HEK293 (cell line): Measurements from ENCODE around the gene AIFM3.
"Not testable (repeated sequence)": the region's sequence is repeated elsewhere in the genome, so short reads cannot be mapped to it uniquely, and the experiment has no call there.

Source experiments
- CTCF ChIA-PET: fragments of 350-600 bp; formaldehyde crosslinking; extraction: SDS; loops from one replicate; lab custom pipeline; 2021; ENCODE audit warnings: antibody characterized with exemption; lab: Yijun Ruan, JAX
- POLR2A ChIA-PET: fragments of 300-600 bp; formaldehyde crosslinking; extraction: SDS; loops from one replicate; lab custom pipeline; 2020; ENCODE audit warnings: antibody characterized with exemption, inconsistent platforms; lab: Yijun Ruan, JAX
- H3K27ac ChIP-seq: fragments of 200-500 bp; sonication (Bioruptor generic); 2 replicates; pipeline ENCODE4 v1.5.1; 2014; ENCODE audit warnings: low read depth, low read length, control low read depth, inconsistent platforms; ENCODE audit errors: extremely low read depth
- H3K36me3 ChIP-seq, 2 experiments: fragments of 200-500 bp in 1 of 2; sonication (Bioruptor generic) in 1 of 2; 1 replicate in 1 of 2; 2 replicates in 1 of 2; pipeline ENCODE4 v1.5.1; 2014 to 2017; ENCODE audit warnings: inconsistent platforms in 2 of 2, low read length in 2 of 2; ENCODE audit not compliant: control insufficient read depth in 2 of 2, insufficient read depth in 1 of 2
- H3K4me1 ChIP-seq: fragments of 200-500 bp; sonication (Bioruptor generic); 2 replicates; pipeline ENCODE4 v1.5.1; 2014; ENCODE audit warnings: mild to moderate bottlenecking, low read length, inconsistent platforms; ENCODE audit not compliant: control insufficient read depth, insufficient read depth
- H3K4me3 ChIP-seq: 2 replicates; pipeline ENCODE4 v1.5.1; 2011; ENCODE audit warnings: low read depth, mild to moderate bottlenecking, control low read depth, low read length, moderate library complexity
- H3K9me3 ChIP-seq: fragments of 200-500 bp; sonication (Bioruptor generic); 2 replicates; pipeline ENCODE4 v1.5.1; 2014; ENCODE audit warnings: low read depth, low read length, inconsistent platforms; ENCODE audit not compliant: control insufficient read depth, insufficient read depth
- GLI2 ChIP-seq: fragments of 450-650 bp; formaldehyde crosslinking; IDR thresholded peaks from 2 replicates; pipeline ENCODE4; 2017; ENCODE audit warnings: missing biosample characterization, missing genetic modification characterization, low read depth, borderline replicate concordance
- GLIS2 ChIP-seq: fragments of 450-650 bp; formaldehyde crosslinking; IDR thresholded peaks from 2 replicates; pipeline ENCODE4 v1.5.1; 2016; ENCODE audit warnings: missing biosample characterization, missing genetic modification characterization
- KLF1 ChIP-seq: fragments of 450-650 bp; formaldehyde crosslinking; IDR thresholded peaks from 2 replicates; pipeline ENCODE4 v1.5.1; 2016; ENCODE audit warnings: missing biosample characterization, missing genetic modification characterization
- KLF10 ChIP-seq: fragments of 450-650 bp; IDR thresholded peaks from 2 replicates; pipeline ENCODE4 v1.5.1; 2018; ENCODE audit warnings: missing biosample characterization, mild to moderate bottlenecking, missing genetic modification characterization
- SALL2 ChIP-seq: fragments of 450-650 bp; formaldehyde crosslinking; IDR thresholded peaks from 2 replicates; pipeline ENCODE4 v1.5.0; 2017; ENCODE audit warnings: missing biosample characterization, mild to moderate bottlenecking, missing genetic modification characterization, borderline replicate concordance
- SP2 ChIP-seq: fragments of 450-650 bp; formaldehyde crosslinking; IDR thresholded peaks from 2 replicates; pipeline ENCODE4 v1.5.1; 2016; ENCODE audit warnings: missing biosample characterization, missing genetic modification characterization
- ZBTB20 ChIP-seq: fragments of 450-650 bp; formaldehyde crosslinking; IDR thresholded peaks from 2 replicates; pipeline ENCODE4 v1.5.1; 2016; ENCODE audit warnings: missing biosample characterization, missing genetic modification characterization
- ZNF157 ChIP-seq: fragments of 450-650 bp; formaldehyde crosslinking; IDR thresholded peaks from 2 replicates; pipeline ENCODE4 v1.5.1; 2016; ENCODE audit warnings: missing biosample characterization, missing genetic modification characterization
- ZNF548 ChIP-seq: fragments of 450-650 bp; formaldehyde crosslinking; IDR thresholded peaks from 2 replicates; pipeline ENCODE4 v1.5.1; 2016; ENCODE audit warnings: missing biosample characterization, missing genetic modification characterization
- ZNF600 ChIP-seq: fragments of 450-650 bp; formaldehyde crosslinking; IDR thresholded peaks from 2 replicates; pipeline ENCODE4 v1.5.1; 2016; ENCODE audit warnings: missing biosample characterization, missing genetic modification characterization
- ZNF658 ChIP-seq: fragments of 450-650 bp; formaldehyde crosslinking; IDR thresholded peaks from 2 replicates; pipeline ENCODE4; 2016; ENCODE audit warnings: missing biosample characterization, missing genetic modification characterization
- ZNF670 ChIP-seq: fragments of 450-650 bp; formaldehyde crosslinking; IDR thresholded peaks from 2 replicates; pipeline ENCODE4 v1.5.1; 2016; ENCODE audit warnings: missing biosample characterization, missing genetic modification characterization, low read depth
- ZNF777 ChIP-seq: fragments of 450-650 bp; formaldehyde crosslinking; IDR thresholded peaks from 2 replicates; pipeline ENCODE4 v1.5.1; 2017; ENCODE audit warnings: missing biosample characterization, missing genetic modification characterization, borderline replicate concordance
- ZNF792 ChIP-seq: fragments of 450-650 bp; formaldehyde crosslinking; IDR thresholded peaks from 2 replicates; pipeline ENCODE4 v1.5.1; 2016; ENCODE audit warnings: missing biosample characterization, missing genetic modification characterization
- ZSCAN23 ChIP-seq: fragments of 450-650 bp; formaldehyde crosslinking; IDR thresholded peaks from 2 replicates; pipeline ENCODE4 v1.5.1; 2016; ENCODE audit warnings: missing biosample characterization, missing genetic modification characterization
- ZXDB ChIP-seq: fragments of 450-650 bp; formaldehyde crosslinking; IDR thresholded peaks from 2 replicates; pipeline ENCODE4 v1.5.1; 2016; ENCODE audit warnings: missing biosample characterization, missing genetic modification characterization
- TF ChIP-seq, protein P1 (sequence below): fragments of 450-650 bp; formaldehyde crosslinking; IDR thresholded peaks from 2 replicates; pipeline ENCODE4 v1.5.1; 2016; ENCODE audit warnings: missing biosample characterization, missing genetic modification characterization
- TF ChIP-seq, protein P2 (sequence below): fragments of 450-650 bp; formaldehyde crosslinking; optimal IDR thresholded peaks from 2 replicates; pipeline ENCODE3; 2016; ENCODE audit warnings: missing biosample characterization, mild to moderate bottlenecking, missing genetic modification characterization
- TF ChIP-seq, protein P3 (sequence below): fragments of 450-650 bp; formaldehyde crosslinking; IDR thresholded peaks from 2 replicates; pipeline ENCODE4 v1.5.1; 2017; ENCODE audit warnings: missing biosample characterization, missing genetic modification characterization

AIFM3 gene

DNA sequence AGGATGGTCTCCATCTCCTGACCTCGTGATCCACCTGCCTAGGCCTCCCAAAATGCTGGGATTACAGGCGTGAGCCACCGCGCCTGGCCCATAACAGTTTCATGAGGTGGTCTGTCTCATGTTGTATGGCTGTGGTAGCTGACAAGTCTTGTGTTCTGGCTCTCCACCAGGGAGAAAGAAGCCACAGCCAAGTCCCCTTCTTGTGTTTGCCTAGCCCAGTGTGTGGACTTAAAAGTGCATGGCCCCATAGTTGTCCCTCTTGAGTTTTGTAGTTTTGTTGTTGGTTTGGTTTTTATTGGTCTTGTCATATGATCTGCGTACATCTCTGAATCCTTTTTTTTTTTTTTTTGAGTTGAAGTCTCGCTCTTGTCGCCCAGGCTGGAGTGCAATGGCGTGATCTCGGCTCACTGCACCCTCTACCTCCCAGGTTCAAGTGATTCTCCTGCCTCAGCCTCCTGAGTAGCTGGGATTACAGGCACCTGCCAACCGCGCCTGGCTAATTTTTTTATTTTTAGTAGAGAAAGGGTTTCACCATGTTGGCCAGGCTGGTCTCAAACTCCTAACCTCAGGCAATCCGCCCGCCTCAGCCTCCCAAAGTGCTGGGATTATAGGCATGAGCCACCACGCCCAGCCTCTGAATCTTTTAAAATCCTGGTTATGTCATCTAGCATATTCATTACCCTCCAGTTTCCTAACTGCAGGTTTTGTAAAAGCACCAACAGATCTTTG, 27.4 kb upstream of the AIFM3 start:
- TF ChIP-seq ZXDB (tag by site-specific recombination) (0 out of 2 replicates have a peak, but pooled peaks have one; percentile 17), KLF1 (tag by site-specific recombination) (peak; percentile 62; the same call in 1 of the 2 replicates), ZNF600 (peak; percentile 42)
- POLR2A ChIA-PET, H3K27ac ChIP-seq, H3K4me1 ChIP-seq, H3K4me3 ChIP-seq, H3K9me3 ChIP-seq: not testable (repeated sequence)
- CTCF ChIA-PET, result interaction anchor here (0.6 kb wide), 1 partner anchor 155 kb away, joined by 4 read pairs; no protein-coding TSS in a partner anchor
- peaks cover 6 to 43% of the 10 kb centered on the region in 2 experiments; a peak in 2 of 3 replicates for H3K36me3 ChIP-seq

DNA sequence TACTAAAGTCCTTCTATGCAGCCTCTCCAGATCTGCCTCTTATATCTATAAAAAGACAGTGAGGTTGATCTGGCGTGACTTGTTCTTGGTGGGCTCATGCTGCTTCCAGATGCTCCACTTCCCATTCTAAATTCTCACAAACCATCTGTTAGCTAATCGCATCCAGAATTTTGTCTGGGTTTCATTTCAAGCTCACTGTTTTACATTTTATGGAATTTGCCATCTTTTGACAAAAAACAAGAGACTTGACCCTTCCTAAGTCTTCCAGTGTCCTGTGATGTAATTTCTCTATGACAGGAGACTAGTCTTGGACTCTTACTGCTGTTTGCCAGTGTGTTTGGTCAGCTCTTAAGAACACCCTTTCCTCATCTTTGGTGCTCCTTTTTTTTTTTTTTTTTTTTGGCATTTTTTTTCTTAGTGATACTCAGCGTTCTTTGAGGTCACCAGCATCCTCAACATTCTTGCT, 26.8 kb upstream of the AIFM3 start:
- Histone ChIP-seq H3K9me3 (no peaks in the 10 kb centered on the region), H3K27ac (no peak overlapping the region), H3K4me1 (no peaks in the 10 kb centered on the region; the same call in 1 of the 2 replicates), H3K36me3 (peaks cover under 1 to 37% of the 10 kb centered on the region in 2 experiments; a peak in 2 of 3 replicates), H3K4me3 (no peak overlapping the region)
- TF ChIP-seq, protein P1, sequence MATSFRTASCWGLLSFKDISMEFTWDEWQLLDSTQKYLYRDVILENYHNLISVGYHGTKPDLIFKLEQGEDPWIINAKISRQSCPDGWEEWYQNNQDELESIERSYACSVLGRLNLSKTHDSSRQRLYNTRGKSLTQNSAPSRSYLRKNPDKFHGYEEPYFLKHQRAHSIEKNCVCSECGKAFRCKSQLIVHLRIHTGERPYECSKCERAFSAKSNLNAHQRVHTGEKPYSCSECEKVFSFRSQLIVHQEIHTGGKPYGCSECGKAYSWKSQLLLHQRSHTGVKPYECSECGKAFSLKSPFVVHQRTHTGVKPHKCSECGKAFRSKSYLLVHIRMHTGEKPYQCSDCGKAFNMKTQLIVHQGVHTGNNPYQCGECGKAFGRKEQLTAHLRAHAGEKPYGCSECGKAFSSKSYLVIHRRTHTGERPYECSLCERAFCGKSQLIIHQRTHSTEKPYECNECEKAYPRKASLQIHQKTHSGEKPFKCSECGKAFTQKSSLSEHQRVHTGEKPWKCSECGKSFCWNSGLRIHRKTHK (tag by site-specific recombination), result no peak
- TF ChIP-seq GLIS2 (tag by site-specific recombination) (no peak), ZBTB20 (tag by site-specific recombination) (no peak), ZNF670 (no peak), ZNF792 (tag by site-specific recombination) (no peak), ZNF157 (no peak), GLI2 (tag by site-specific recombination) (no peak), ZNF777 (no peak), SP2 (tag by site-specific recombination) (no peak), ZSCAN23 (tag by site-specific recombination) (no peak), ZNF658 (tag by site-specific recombination) (no peak), SALL2 (tag by site-specific recombination) (no peak), KLF10 (no peak), ZNF548 (tag by site-specific recombination) (no peak)
- TF ChIP-seq, protein P2, sequence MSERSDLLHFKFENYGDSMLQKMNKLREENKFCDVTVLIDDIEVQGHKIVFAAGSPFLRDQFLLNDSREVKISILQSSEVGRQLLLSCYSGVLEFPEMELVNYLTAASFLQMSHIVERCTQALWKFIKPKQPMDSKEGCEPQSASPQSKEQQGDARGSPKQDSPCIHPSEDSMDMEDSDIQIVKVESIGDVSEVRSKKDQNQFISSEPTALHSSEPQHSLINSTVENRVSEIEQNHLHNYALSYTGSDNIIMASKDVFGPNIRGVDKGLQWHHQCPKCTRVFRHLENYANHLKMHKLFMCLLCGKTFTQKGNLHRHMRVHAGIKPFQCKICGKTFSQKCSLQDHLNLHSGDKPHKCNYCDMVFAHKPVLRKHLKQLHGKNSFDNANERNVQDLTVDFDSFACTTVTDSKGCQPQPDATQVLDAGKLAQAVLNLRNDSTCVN, result no peak
- TF ChIP-seq, protein P3, sequence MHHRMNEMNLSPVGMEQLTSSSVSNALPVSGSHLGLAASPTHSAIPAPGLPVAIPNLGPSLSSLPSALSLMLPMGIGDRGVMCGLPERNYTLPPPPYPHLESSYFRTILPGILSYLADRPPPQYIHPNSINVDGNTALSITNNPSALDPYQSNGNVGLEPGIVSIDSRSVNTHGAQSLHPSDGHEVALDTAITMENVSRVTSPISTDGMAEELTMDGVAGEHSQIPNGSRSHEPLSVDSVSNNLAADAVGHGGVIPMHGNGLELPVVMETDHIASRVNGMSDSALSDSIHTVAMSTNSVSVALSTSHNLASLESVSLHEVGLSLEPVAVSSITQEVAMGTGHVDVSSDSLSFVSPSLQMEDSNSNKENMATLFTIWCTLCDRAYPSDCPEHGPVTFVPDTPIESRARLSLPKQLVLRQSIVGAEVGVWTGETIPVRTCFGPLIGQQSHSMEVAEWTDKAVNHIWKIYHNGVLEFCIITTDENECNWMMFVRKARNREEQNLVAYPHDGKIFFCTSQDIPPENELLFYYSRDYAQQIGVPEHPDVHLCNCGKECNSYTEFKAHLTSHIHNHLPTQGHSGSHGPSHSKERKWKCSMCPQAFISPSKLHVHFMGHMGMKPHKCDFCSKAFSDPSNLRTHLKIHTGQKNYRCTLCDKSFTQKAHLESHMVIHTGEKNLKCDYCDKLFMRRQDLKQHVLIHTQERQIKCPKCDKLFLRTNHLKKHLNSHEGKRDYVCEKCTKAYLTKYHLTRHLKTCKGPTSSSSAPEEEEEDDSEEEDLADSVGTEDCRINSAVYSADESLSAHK (tag by site-specific recombination), result no peak
- ChIA-PET POLR2A (no interaction called here), CTCF (interaction anchor here (0.6 kb wide), 1 partner anchor 156 kb away, joined by 4 read pairs; no protein-coding TSS in a partner anchor)
